Heart left ventricle (tissue), 13 donors: ENCODE results near the gene ARHGAP8.

Source experiments
- POLR2A ChIP-seq, 2 donors: fragments of 450-650 bp; IDR thresholded peaks; one replicate each; pipeline ENCODE4 v1.6.1; 2017; ENCODE audit warnings: antibody characterized with exemption in 2 of 2, mild to moderate bottlenecking in 2 of 2, moderate library complexity in 2 of 2
- TF ChIP-seq, protein P1 (sequence below), 12 donors: fragments of 200-600 bp; sonication (generic) in 4 of 12; IDR thresholded peaks; one replicate each; pipeline versions ENCODE4 v1.5.0 to v1.8.0; 2018 to 2022; ENCODE audit warnings: antibody characterized with exemption in 12 of 12, mild to moderate bottlenecking in 5 of 12
- donor health status: ischemic (EF 13 %, LVEDD 7.1; RV severe dilation, severe dysfunction).
- donor health status: DM: no; HTN: yes; CAD: no.
- donor health status: DM: no; HTN: no; CAD: no.
- donor health status: ischemic (EF 25% LVEDD 6.9; RV normal size, moderate dysfunction).
- donor health status: ischemic (EF 25% LVEDD 5.7; RV mildly dilated, moderate dysfunction).
- donor health status: ischemic (EF 35%, LVEDD 5.7; RV mildly dilated, moderate dysfunction).
- donor health status: nonischemic (EF 11% LVEDD 7.7; RV severe dilation, severe dysfunction).
- donor health status: DM: yes; HTN: yes; CAD: no.
- donor health status: PGD.
- donor health status: ischemic (EF 29% LVEDD 5.4; RV normal size, mild dysfunction).
- donor health status: nonischemic (EF 23%, LVEDD 6.1; RV moderate dilation, normal function).

DNA sequence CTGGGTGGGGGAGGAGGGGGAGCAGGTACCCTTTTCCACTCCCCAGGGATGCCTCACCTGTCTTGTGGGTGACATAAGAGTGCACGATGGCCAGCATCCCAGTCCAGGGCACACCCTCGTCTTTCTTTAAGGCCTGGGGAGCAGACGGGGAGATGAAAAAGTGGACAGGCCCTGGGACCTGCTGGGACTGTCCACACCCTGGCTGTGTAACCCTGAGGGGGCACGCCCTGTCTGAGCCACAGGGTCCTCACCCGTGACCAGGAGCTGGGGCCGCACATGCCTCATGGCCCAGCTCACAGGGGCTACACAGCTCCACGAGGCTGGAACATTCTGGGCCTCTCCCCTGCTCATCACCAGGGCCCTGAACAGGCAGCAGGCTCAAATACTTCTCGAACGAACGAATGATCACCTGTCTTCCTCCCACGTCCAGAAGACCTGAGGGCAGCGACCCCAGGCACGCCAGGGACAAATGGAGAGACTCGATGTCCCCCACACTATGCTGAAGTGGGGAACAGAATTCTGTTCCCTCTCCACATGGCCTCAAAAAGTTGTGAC lies 133.5 kb downstream of the ARHGAP8 start:
- TF ChIP-seq POLR2A (IDR thresholded peaks at IDR 0.05), result no peak
- TF ChIP-seq, protein P1, sequence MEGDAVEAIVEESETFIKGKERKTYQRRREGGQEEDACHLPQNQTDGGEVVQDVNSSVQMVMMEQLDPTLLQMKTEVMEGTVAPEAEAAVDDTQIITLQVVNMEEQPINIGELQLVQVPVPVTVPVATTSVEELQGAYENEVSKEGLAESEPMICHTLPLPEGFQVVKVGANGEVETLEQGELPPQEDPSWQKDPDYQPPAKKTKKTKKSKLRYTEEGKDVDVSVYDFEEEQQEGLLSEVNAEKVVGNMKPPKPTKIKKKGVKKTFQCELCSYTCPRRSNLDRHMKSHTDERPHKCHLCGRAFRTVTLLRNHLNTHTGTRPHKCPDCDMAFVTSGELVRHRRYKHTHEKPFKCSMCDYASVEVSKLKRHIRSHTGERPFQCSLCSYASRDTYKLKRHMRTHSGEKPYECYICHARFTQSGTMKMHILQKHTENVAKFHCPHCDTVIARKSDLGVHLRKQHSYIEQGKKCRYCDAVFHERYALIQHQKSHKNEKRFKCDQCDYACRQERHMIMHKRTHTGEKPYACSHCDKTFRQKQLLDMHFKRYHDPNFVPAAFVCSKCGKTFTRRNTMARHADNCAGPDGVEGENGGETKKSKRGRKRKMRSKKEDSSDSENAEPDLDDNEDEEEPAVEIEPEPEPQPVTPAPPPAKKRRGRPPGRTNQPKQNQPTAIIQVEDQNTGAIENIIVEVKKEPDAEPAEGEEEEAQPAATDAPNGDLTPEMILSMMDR (IDR thresholded peaks at IDR 0.05), result no peak
